Smooth muscle cell (in vitro differentiated cells): Measurements from ENCODE around the gene SELENOH. TPM values are rescaled to one million over a fixed set of nuclear protein-coding genes. Genes with fewer than 3 reads are reported as not detected.

ENCODE experiments used
- polyA plus RNA-seq: library from polyadenylated mRNA; unstranded; fragments of >200 nt; fragmentation: Nextera tagmentation; extraction: Ambion mirVana; gene quantifications from 2 replicates; pipeline ENCODE4 v1.2.1, GENCODE V29; 2016
- small RNA-seq: library from RNA; depleted of rRNA; stranded (forward); fragments of <200 nt; gene quantifications from one replicate; pipeline ENCODE3, GENCODE V24; 2014
- total RNA-seq: library from RNA; depleted of rRNA; stranded (reverse); fragments of >200 nt; gene quantifications from 2 replicates; pipeline ENCODE4 v1.2.3, GENCODE V29; 2014

Gene SELENOH
- total and polyA plus RNA-seq, 2 experiments from 2014 or later: 131 to 141 TPM

Small RNAs within 50 kb of the gene (small RNA-seq; reads per million reads assigned to genes)
- gene AP001931.1: 0.26 reads per million, percentile 2 among the genes with 10 or more reads in this experiment
- gene TMX2-CTNND1: not detected

Other genes with a start within 250 kb of the SELENOH start
- gene SLC43A1, start 225.8 kb upstream of the SELENOH start, total RNA-seq: 1.3 and 9.4 TPM in 2 replicates
- gene SLC43A1, start 225.8 kb upstream of the SELENOH start, polyA plus RNA-seq: 7.3 and 7.4 TPM in 2 replicates
- gene TIMM10, start 210.7 kb upstream of the SELENOH start, total RNA-seq: 31.1 and 34.2 TPM in 2 replicates
- gene TIMM10, start 210.7 kb upstream of the SELENOH start, polyA plus RNA-seq: 108 and 110 TPM in 2 replicates
- gene SMTNL1, start 203.9 kb upstream of the SELENOH start, total RNA-seq: not detected in 2 replicates
- gene SMTNL1, start 203.9 kb upstream of the SELENOH start, polyA plus RNA-seq: not detected in 2 replicates
- gene UBE2L6, start 173.8 kb upstream of the SELENOH start, total RNA-seq: 14.4 and 15.1 TPM in 2 replicates
- gene UBE2L6, start 173.8 kb upstream of the SELENOH start, polyA plus RNA-seq: 28.2 and 28.8 TPM in 2 replicates
- gene SERPING1, start 143.8 kb upstream of the SELENOH start, total RNA-seq: 31.0 and 47.8 TPM in 2 replicates
- gene SERPING1, start 143.8 kb upstream of the SELENOH start, polyA plus RNA-seq: 80.3 and 95.8 TPM in 2 replicates
- gene YPEL4, start 91.6 kb upstream of the SELENOH start, total RNA-seq: 0.18 and 2.5 TPM in 2 replicates
- 2.0 and 2.9 TPM in 2 replicates for gene YPEL4, start 91.6 kb upstream of the SELENOH start, polyA plus RNA-seq
- 18.3 and 23.0 TPM in 2 replicates for gene CLP1, start 83.7 kb upstream of the SELENOH start, total RNA-seq
- gene CLP1, start 83.7 kb upstream of the SELENOH start, polyA plus RNA-seq: 18.0 and 19.7 TPM in 2 replicates
- 37.2 and 38.0 TPM in 2 replicates for gene ZDHHC5, start 73.4 kb upstream of the SELENOH start, total RNA-seq
- 33.2 and 34.5 TPM in 2 replicates for gene ZDHHC5, start 73.4 kb upstream of the SELENOH start, polyA plus RNA-seq
- gene MED19, start 29.3 kb upstream of the SELENOH start, total RNA-seq: 25.3 and 36.9 TPM in 2 replicates
- gene MED19, start 29.3 kb upstream of the SELENOH start, polyA plus RNA-seq: 37.9 and 43.8 TPM in 2 replicates
- 75.4 and 82.6 TPM in 2 replicates for gene TMX2, start 28.9 kb upstream of the SELENOH start, total RNA-seq
- 86.6 and 87.0 TPM in 2 replicates for gene TMX2, start 28.9 kb upstream of the SELENOH start, polyA plus RNA-seq
- not detected in 2 replicates for gene BTBD18, start 10.3 kb downstream of the SELENOH start, total RNA-seq
- gene BTBD18, start 10.3 kb downstream of the SELENOH start, polyA plus RNA-seq: 0.22 and 0.50 TPM in 2 replicates
- gene CTNND1, start 20.3 kb downstream of the SELENOH start, total RNA-seq: 135 and 156 TPM in 2 replicates
- 66.0 and 74.8 TPM in 2 replicates for gene CTNND1, start 20.3 kb downstream of the SELENOH start, polyA plus RNA-seq